Dermis microvascular lymphatic vessel endothelial cell (primary cell): ENCODE measurements around the gene TTLL7. TPM values are rescaled to one million over a fixed set of nuclear protein-coding genes. Genes with fewer than 3 reads are reported as not detected.

Experiments used
- DNase-seq, 2 donors: peaks; one replicate each; pipeline versions ENCODE4 v3.0.0 to v3.0.0-alpha.2; 2010; ENCODE audit warnings: low read depth in 2 of 2
- total RNA-seq: library from RNA; depleted of rRNA; stranded (reverse); fragments of >200 nt; gene quantifications from 2 replicates; pipeline ENCODE4 v1.2.1, GENCODE V29; 2014

The TTLL7 gene
- total RNA-seq, 1 donor from 2014 or later = 0.51 TPM

GRCh38 chr1:83822208-83822607 is 176.7 kb downstream of the TTLL7 start:
- DNase-seq = no peak

GRCh38 chr1:83819436-83819835 is 179.5 kb downstream of the TTLL7 start:
- DNase-seq = no peak

GRCh38 chr1:83818916-83819315 is 180.0 kb downstream of the TTLL7 start:
- no peak for DNase-seq

- no peak for DNase-seq
Observed at GRCh38 chr1:83816836-83817235, 182.1 kb downstream of the TTLL7 start.

GRCh38 chr1:83815330-83815729 is 183.6 kb downstream of the TTLL7 start:
- DNase-seq = no peak

Other genes with a start within 250 kb of the TTLL7 start
- gene PRKACB, start 145.1 kb upstream of the TTLL7 start, total RNA-seq = 10.0 and 14.6 TPM in 2 replicates